ENCODE results near the gene PDIA4.

GRCh38 chr7:148982654-148983199, 45.6 kb downstream of the PDIA4 start:
- TF ChIP-seq CTCF (IDR thresholded peaks at IDR 0.05) = no peak
- no peak for TF ChIP-seq EP300 (IDR thresholded peaks at IDR 0.05)
- TF ChIP-seq POLR2A (IDR thresholded peaks at IDR 0.05) = no peak
- no peak for TF ChIP-seq POLR2AphosphoS5 (IDR thresholded peaks at IDR 0.05)
